HG02571 (cell line): Measurements from ENCODE around the gene KHDC1L.
A peak's percentile ranks its signal among the peaks of the same experiment; 100 is the strongest.
"Not testable (repeated sequence)": the region's sequence is repeated elsewhere in the genome, so short reads cannot be mapped to it uniquely, and the experiment has no call there.

Experiments used
- ATAC-seq: cut with Tn5 transposase; IDR thresholded peaks from one replicate; pipeline ENCODE4 v1.9.1; 2021; ENCODE audit warnings: mild to moderate bottlenecking, moderate library complexity; ENCODE audit not compliant: unreplicated experiment

Gene KHDC1L

GRCh38 chr6:73225396-73225795, at the start of gene KHDC1L:
TSS of gene KHDC1L (minus strand) at chr6:73225496. CDS start at chr6:73225408, 88 bp downstream.
- no peak for ATAC-seq

GRCh38 chr6:73269296-73269695, 44.0 kb upstream of the KHDC1L start:
- ATAC-seq: not testable (repeated sequence)

- ATAC-seq: not testable (repeated sequence)
Measured at GRCh38 chr6:73268896-73269295, 43.6 kb upstream of the KHDC1L start.

- ATAC-seq: no peak
Measured at GRCh38 chr6:73264446-73264845, 39.1 kb upstream of the KHDC1L start.

GRCh38 chr6:73263570-73263909, 38.2 kb upstream of the KHDC1L start:
- ATAC-seq: peak; percentile 4

GRCh38 chr6:73262671-73263569, 37.6 kb upstream of the KHDC1L start, which contains the start of gene KHDC1:
TSS of gene KHDC1 (minus strand) at chr6:73263196. CDS start at chr6:73242517, 20,679 bp downstream.
- peak; percentile 90 for ATAC-seq

- ATAC-seq: no peak
Measured at GRCh38 chr6:73258721-73259120, 33.4 kb upstream of the KHDC1L start.

- not testable (repeated sequence) for ATAC-seq
Measured at GRCh38 chr6:73254323-73254722, 29.0 kb upstream of the KHDC1L start.

GRCh38 chr6:73252703-73253102, 27.4 kb upstream of the KHDC1L start:
- no peak for ATAC-seq

GRCh38 chr6:73250016-73250415, 24.7 kb upstream of the KHDC1L start:
- no peak for ATAC-seq

GRCh38 chr6:73248192-73248903, 23.1 kb upstream of the KHDC1L start:
- no peak for ATAC-seq

GRCh38 chr6:73242001-73242400, 16.7 kb upstream of the KHDC1L start:
- ATAC-seq: no peak

- ATAC-seq: no peak
Measured at GRCh38 chr6:73240730-73241129, 15.4 kb upstream of the KHDC1L start.

- no peak for ATAC-seq
Measured at GRCh38 chr6:73236144-73236750, 11.0 kb upstream of the KHDC1L start.

GRCh38 chr6:73234733-73235132, 9.4 kb upstream of the KHDC1L start:
- ATAC-seq: no peak

GRCh38 chr6:73233971-73234370, 8.7 kb upstream of the KHDC1L start:
- not testable (repeated sequence) for ATAC-seq

- no peak for ATAC-seq
Measured at GRCh38 chr6:73233048-73233447, 7.8 kb upstream of the KHDC1L start.

GRCh38 chr6:73231986-73232391, 6.7 kb upstream of the KHDC1L start:
- ATAC-seq: no peak

GRCh38 chr6:73227606-73228255, 2.4 kb upstream of the KHDC1L start:
- no peak for ATAC-seq

GRCh38 chr6:73216859-73217258, 8.4 kb downstream of the KHDC1L start:
- no peak for ATAC-seq

- no peak for ATAC-seq
Measured at GRCh38 chr6:73209117-73209516, 16.2 kb downstream of the KHDC1L start.
